AG20443 (cell line): ENCODE data around the gene PIK3AP1.
"Not testable (repeated sequence)": the region's sequence is repeated elsewhere in the genome, so short reads cannot be mapped to it uniquely, and the experiment has no call there.

Experiments
- DNase-seq: peaks from one replicate; pipeline ENCODE4 v3.0.0; 2012; ENCODE audit warnings: low spot score, mixed read lengths

The PIK3AP1 gene

GRCh38 chr10:96696845-96697425 lies 23.4 kb downstream of the PIK3AP1 start:
- no peak for DNase-seq

DNA sequence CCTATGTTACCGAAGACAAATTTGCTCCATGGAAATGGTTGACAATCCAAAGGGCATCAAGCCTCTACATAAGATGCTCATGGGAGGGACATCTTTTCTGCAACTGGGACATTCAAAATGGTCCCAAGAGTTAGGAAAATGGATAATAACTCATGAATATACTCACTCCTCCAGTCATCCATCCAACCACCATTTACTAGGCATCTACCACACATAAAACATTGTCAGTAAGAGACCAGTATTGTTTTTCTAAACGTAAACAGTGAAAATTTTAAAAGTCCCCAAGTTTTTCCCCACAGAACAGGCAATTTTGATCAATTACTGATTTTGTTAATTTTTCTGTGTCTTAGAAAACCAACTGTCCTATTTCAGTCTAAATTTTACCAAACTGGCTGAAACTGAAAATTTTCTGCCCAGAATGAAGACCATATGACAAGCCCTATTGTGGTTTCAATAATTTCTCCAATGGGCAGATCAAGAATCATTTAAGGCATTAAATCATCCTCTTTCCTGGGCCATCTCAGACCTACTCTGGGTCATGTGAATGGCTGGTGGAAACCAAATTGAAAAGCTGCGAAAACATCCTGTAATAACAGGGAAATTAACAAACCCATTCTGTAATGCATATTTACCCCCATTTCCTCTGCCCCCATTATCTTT lies 24.2 kb downstream of the PIK3AP1 start:
- no peak for DNase-seq

DNA sequence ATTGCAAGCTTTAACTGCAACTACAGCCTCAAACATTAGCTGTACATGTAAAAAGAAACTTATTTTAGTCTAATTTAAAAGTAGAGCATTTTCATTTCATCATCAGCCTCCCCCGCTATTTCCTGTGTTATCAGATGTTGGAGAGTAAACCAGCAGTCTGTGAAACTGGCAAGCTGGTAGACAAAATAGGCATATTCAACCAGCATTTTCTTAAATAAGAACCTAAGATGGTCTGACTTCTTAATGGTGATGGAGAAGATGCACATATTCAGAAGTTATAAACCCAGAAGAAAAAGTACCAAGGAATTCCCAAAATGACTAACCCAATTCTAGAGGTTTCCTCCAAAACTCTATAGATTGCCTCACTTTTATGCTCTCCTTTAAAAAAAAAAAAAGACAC lies 24.9 kb downstream of the PIK3AP1 start:
- no peak for DNase-seq

GRCh38 chr10:96693431-96693830 lies 26.9 kb downstream of the PIK3AP1 start:
- no peak for DNase-seq

DNA sequence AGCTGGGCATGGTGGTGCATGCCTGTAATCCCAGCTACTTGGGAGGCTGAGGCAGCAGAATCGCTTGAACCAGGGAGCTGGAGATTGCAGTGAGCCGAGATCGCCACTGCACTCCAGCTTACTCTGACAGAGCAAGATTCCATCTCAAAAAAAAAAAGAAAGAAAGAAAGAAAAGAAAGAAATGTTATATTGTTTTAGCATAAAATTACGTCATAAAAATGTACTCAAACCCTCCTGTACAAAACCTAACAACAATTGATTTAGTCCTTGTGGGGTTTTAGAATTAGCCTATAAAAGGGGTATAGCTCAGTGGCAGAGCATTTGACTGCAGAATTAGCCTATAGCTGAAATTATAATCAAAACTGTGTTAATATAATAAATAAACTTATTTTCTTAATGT lies 27.9 kb downstream of the PIK3AP1 start:
- no peak for DNase-seq

DNA sequence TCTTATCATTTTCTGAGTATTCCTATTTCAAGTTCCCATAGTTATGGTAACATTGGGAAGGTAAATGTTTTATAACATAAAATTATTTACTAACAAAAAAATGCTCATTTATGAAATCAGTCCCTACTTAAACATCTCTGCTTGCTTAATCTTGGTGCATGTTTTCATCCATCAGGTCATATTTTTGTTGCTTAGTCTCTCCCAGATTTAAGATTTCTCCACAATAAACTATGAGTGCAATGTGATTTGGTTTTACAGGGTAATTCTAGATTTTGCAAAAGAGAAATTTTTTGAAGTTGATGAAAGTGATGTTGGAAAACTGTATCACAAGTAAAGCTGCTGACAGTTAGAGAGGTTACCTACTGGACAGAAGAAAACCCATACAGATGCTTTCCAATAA lies 28.6 kb downstream of the PIK3AP1 start:
- DNase-seq: no peak

- DNase-seq: peak; percentile 31
Observed at GRCh38 chr10:96690755-96691730, 29.3 kb downstream of the PIK3AP1 start.

DNA sequence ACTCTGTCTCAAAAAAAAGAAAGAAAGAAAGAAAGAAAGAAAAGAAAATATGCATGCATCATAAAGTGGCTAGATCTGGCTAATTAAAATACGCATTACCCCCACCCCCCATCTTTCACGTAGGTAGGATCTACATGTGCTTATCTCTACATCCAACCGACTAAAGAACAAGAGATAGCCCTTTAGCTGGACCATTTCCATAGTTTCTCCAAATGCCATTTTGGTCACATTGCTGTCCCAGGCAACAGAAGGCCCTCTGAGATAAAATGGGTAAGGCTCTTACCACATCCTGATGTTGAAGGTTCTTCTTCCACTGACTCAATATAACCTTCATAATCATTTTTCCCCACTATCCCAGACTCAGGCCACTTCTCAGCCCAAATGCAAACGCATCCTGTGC lies 31.5 kb downstream of the PIK3AP1 start:
- DNase-seq: no peak

DNA sequence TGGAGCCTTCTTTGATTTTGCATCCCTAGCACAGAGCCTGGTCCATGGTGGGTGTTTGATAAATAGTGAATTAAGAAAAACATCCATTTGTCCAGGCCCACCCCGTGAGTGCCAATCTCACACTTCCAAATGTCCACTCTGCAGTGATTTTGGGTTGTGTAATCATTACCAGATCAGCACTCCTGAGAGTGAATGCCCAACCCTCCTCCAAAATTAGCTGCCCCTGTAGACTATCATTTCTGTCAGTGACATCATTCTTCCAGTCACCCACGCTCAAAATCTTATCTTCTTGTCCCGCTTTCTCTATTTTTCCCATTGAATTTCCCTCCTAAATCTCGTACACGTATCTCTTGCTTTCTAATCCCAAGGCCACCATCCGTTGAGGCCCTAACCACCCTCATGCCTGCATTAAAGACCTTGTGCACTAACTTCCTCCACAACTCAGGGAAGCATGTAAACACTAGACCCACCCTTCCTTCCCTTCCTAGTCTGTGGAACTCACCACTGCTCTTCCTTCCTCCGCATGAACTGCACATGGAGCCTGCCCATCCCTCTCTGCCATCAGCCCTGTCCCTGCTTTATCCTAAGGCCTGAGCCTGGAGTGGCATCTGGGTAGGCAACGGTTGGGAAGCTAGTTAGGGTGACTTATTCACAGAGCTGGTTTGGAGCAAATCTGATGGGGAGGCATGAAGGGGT lies 32.8 kb downstream of the PIK3AP1 start:
- no peak for DNase-seq

DNA sequence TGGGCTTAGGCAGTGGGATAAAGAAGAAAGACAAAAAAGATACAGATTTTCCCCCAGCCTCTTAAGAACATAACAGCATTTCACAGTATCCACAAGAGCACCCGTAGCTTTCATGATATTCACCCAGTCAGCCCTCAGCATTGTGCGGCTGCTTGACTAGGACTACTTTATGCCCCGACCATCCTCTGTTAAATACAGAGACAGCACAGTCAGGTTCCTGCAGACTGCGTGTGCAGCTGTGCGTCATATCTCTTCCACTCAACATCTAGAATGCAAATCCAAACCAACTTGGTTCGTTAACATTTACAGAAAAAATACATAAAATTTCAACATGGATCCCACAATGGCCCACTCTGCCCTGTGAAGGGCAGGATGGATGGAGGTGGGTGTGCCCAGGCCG lies 33.8 kb downstream of the PIK3AP1 start:
- no peak for DNase-seq

GRCh38 chr10:96685306-96685705 lies 35.0 kb downstream of the PIK3AP1 start:
- DNase-seq: no peak

- DNase-seq: no peak
Observed at GRCh38 chr10:96684826-96685225, 35.5 kb downstream of the PIK3AP1 start.

GRCh38 chr10:96683710-96684109 lies 36.6 kb downstream of the PIK3AP1 start:
- DNase-seq: no peak

GRCh38 chr10:96683065-96683464 lies 37.2 kb downstream of the PIK3AP1 start:
- DNase-seq: peak; percentile 70

DNA sequence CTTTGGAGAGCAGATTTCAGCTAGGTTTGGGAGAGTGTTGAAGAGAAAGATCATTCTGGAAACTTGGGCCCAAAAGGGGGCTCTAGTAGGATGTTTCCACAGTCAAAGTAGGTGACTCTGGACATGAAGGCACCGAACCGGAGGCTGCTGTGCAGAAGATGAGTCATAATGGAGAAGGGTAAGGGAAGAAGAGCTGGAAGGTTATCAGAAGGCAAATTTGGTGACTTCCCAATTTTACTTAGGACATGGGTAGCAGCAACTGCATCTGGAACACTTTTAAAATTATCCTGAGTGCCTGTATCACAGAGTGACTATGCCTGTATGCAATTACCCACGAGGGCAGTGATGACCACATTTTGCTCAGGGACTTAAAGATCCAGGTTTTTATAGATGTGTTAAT lies 38.8 kb downstream of the PIK3AP1 start:
- no peak for DNase-seq

DNA sequence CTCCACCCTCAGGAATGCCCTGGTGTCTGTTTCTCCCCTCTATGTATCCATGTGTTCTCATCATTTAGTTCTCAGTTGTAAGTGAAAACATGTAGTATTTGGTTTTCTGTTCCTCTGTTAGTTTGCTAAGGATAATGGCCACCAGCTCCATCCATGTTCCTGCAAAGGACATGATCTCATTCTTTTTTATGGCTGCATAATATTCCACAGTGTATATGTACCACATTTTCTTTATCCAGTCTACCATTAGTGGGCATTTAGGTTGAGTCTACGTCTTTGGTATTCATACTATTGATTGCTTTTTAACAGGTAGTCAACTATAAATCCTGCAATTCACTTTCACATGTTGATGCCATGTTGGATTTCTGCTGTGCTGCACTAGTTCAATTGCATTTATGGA lies 39.9 kb downstream of the PIK3AP1 start:
- not testable (repeated sequence) for DNase-seq

DNA sequence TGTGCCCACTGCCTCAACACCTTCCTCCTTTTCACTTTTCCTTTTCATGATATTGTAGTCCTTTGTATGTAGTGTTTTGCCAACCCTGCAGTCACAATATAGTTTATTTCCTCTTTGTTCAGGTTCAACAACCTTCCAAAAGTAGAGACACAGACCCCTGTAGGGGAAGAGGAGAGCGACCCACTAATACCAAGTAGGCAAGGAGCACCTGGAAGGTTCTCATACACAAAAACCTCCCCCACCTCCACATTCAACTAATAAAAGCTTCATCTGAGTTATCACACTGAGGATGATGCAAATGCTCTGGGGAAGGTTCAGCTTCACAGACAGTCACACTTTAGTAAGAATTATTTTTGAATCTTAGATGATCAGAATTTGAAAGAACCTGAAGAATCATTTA lies 41.6 kb downstream of the PIK3AP1 start:
- DNase-seq: no peak

DNA sequence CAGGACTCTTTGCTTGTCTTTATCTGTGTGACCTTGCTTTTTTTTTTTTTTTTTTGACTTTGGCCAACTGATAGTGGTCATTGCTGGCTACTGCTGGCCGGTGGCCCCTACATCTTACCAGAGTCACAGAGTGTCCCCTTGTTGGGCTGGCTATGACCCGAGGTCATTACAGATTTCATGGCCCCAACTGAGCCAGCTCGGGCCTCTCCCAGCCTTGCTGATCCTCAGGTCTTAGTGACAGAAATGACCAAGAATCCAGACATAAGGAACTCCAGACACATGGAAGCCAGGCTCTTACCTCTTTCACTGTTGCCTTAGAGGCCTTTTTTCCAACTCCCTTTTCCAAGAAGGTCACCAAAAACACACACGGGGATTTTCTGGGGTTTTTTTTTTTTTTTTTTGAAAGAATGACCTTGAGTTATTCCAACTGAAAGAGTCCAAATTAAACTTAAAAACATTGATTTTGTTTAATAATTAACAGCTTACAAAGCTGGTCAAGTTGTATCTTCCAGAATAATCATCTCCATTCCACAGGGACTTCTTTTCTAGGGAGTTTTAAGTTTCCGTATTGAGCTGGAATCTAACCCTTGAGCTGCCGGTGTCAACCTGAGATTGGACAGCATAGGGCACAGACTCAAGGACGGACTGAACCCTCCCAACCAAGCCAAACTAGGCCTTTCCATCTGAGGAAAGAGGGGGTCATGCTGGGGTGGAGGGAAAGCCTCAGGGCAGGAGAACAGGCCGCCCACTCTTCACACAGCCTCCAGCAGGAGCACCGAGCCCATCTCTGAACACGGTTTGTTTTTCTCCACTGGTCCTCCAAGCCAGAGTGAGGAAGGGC lies 43.8 kb downstream of the PIK3AP1 start:
- no peak for DNase-seq

GRCh38 chr10:96675846-96676245 lies 44.5 kb downstream of the PIK3AP1 start:
- DNase-seq: no peak

GRCh38 chr10:96673318-96674099 lies 46.8 kb downstream of the PIK3AP1 start:
- DNase-seq: peak; percentile 65
